Stimulated activated CD4-positive, alpha-beta T cell treated with anti-CD3 and anti-CD28 coated beads, Interleukin-2, amount 100 ng/mL, for 48 hours (primary cell): Measurements from ENCODE around the gene KRTAP10-8.
"Not testable (repeated sequence)": the region's sequence is repeated elsewhere in the genome, so short reads cannot be mapped to it uniquely, and the experiment has no call there.

Source experiments
- DNase-seq, 2 donors: peaks; one replicate each; pipeline ENCODE4 v3.0.0-alpha.2; 2020

KRTAP10-8 gene

GRCh38 chr21:44579056-44579832 lies 32.6 kb upstream of the KRTAP10-8 start:
- no peak for DNase-seq

GRCh38 chr21:44579833-44580144 lies 32.1 kb upstream of the KRTAP10-8 start:
- DNase-seq: no peak

GRCh38 chr21:44580231-44580821 lies 31.6 kb upstream of the KRTAP10-8 start, which contains the start of gene KRTAP10-5:
Gene KRTAP10-5 (minus strand): TSS chr21:44580604. CDS start chr21:44580578, 26 bp downstream.
- DNase-seq: not testable (repeated sequence)

GRCh38 chr21:44581158-44581557 lies 30.7 kb upstream of the KRTAP10-8 start:
- DNase-seq: no peak

GRCh38 chr21:44582055-44582454 lies 29.8 kb upstream of the KRTAP10-8 start:
- DNase-seq: no peak

GRCh38 chr21:44583089-44583799 lies 28.6 kb upstream of the KRTAP10-8 start:
- DNase-seq: no peak

DNA sequence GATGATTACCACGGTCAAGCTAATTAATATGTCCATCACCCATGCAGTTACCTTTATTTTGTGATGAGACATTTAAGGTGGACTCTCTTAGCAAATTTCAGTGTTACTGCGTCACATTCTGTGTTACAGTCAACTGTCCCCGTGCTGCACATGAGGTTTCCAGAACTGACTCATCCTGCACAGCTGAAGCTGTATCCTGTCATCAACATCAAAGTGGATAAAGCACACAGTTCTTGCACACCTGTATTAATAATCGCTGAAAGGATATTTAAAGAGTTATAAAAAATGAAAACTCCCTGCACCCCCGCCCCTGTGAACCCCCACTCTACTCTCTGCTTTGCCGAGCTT lies 28.1 kb upstream of the KRTAP10-8 start:
- DNase-seq: peak; percentile 7

GRCh38 chr21:44585892-44586291 lies 26.0 kb upstream of the KRTAP10-8 start:
- DNase-seq: no peak

DNA sequence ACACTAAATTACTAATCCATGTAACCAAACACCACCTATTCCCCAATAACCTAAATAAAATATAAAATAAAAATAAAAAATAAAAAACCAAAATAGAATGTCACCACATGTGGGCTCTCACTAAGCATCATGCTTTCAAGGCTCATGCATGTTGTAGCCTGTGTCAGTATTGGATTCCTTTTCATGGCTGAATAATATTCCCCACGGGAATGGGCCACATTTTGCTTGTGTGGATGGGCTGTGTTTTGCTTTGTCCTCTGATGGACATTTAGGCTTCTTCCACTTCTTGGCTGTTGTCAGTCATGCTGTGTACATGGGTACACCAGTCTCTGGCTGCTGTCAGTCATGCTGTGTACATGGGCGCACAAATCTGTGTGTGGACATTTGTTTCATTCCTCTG lies 22.8 kb upstream of the KRTAP10-8 start:
- DNase-seq: no peak

- no peak for DNase-seq
Observed at GRCh38 chr21:44589586-44590305, 22.1 kb upstream of the KRTAP10-8 start.

- DNase-seq: no peak
Observed at GRCh38 chr21:44590311-44590721, 21.6 kb upstream of the KRTAP10-8 start.

- not testable (repeated sequence) for DNase-seq
Observed at GRCh38 chr21:44590897-44591800, 20.7 kb upstream of the KRTAP10-8 start.

DNA sequence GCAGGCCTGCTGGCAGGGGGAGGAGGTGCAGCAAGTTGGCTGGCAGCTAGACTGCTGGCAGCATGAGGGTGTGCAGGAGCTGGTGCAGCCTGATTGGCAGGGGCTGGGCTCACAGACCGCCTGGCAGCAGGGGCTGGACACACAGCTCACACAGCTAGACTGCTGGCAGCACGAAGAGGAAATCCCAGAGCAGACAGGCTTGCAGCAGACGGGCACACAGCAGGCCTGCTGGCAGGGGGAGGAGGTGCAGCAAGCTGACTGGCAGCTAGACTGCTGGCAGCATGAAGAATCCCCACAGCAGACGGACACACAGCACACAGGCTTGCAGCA lies 20.1 kb upstream of the KRTAP10-8 start:
- not testable (repeated sequence) for DNase-seq

- no peak for DNase-seq
Observed at GRCh38 chr21:44592446-44593311, 19.2 kb upstream of the KRTAP10-8 start, which contains the start of gene KRTAP10-6. Gene KRTAP10-6 (minus strand): TSS chr21:44592505. CDS start chr21:44592484, 21 bp downstream.

DNA sequence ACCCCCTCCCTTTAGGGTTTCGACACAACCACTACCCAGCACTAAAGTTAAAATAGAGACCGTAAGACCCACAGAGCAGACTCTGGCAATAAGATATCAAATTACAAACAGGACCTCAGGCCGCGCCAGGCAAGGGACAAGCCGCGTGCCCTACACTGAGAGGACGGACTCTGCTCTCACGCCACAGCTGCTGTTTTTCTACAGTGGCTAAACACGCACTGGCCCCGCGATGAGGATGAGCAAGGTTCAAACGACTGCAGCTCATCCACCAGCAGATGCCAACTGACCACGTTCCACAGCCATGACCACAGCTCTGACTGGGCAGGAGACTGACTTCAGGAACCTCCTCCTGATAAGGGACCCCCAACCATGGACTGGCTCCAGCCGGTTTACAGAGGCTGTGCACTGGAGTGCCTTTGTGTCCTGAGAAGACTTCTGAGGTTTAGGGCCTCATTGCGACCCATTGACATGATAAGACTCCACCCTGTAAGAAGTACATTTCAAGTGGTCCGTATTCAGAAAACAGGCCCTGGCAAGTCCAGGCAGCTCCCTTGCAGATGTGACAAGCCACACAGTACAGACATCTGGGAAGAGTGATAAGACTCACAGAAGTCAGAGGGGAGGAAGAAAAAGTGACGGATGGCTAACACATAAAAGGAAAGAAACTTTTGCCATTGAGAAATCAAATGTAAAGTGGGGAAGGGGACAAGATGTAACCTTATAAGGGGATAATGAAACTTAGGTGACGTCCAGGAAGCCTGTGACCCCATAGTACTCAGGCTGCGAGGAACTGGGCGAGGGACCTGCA lies 18.1 kb upstream of the KRTAP10-8 start:
- DNase-seq: no peak

- DNase-seq: no peak
Observed at GRCh38 chr21:44594406-44594916, 17.4 kb upstream of the KRTAP10-8 start.

GRCh38 chr21:44595524-44595923 lies 16.4 kb upstream of the KRTAP10-8 start:
- no peak for DNase-seq

GRCh38 chr21:44596068-44596725 lies 15.7 kb upstream of the KRTAP10-8 start:
- no peak for DNase-seq

DNA sequence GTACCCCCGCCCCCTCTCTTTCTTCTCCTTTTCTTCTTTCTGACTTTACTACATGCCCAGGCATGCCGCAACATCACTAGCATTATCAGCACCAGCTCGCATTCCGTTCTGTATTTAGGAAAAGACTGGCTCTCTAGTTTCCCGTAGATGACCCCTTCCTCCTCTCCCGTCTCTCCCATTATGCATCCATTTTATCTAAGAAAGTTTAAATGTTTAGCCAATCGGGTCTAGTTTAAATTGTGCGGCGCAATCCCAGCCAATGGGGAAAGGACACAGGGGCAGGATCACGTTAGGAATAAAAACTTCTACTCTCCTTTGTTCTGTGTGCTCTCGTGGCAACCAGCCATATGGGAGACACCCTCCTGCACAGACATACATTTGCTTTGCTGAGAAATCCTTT lies 13.8 kb upstream of the KRTAP10-8 start:
- DNase-seq: no peak
